DND-41 (cell line): Measurements from ENCODE around the gene RNASE1.

Experiments used
- EZH2 ChIP-seq: IDR thresholded peaks from 3 replicates; pipeline ENCODE4 v1.6.1; 2012; ENCODE audit warnings: borderline replicate concordance, low read depth, mild to moderate bottlenecking, moderate library complexity, low read length, inconsistent platforms; ENCODE audit not compliant: severe bottlenecking
- TF ChIP-seq, protein P1 (sequence below): IDR thresholded peaks from 2 replicates; pipeline ENCODE4 v1.5.1; 2012; ENCODE audit warnings: borderline replicate concordance, low read length, moderate library complexity, mild to moderate bottlenecking; ENCODE audit not compliant: poor library complexity, severe bottlenecking; ENCODE audit errors: extremely low read depth

DNA sequence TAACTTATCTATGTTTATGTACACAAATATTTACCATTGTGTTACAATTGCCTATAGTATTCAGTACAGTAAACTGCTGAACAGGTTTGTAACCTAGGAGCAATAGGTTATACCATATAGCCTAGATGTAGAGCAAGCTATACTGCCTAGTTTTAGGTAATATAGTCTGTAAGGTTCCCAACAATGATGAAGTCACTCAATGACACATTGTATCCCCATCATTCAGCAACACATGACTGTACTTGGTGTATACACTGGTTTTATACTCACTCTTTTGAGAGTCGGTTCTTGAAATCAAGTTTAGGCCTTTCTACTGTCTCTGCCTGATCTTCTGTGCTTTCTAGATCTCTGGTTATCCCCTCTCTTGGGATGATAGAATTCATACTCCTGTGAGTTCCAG, 5.5 kb downstream of the RNASE1 start:
- TF ChIP-seq, protein P1, sequence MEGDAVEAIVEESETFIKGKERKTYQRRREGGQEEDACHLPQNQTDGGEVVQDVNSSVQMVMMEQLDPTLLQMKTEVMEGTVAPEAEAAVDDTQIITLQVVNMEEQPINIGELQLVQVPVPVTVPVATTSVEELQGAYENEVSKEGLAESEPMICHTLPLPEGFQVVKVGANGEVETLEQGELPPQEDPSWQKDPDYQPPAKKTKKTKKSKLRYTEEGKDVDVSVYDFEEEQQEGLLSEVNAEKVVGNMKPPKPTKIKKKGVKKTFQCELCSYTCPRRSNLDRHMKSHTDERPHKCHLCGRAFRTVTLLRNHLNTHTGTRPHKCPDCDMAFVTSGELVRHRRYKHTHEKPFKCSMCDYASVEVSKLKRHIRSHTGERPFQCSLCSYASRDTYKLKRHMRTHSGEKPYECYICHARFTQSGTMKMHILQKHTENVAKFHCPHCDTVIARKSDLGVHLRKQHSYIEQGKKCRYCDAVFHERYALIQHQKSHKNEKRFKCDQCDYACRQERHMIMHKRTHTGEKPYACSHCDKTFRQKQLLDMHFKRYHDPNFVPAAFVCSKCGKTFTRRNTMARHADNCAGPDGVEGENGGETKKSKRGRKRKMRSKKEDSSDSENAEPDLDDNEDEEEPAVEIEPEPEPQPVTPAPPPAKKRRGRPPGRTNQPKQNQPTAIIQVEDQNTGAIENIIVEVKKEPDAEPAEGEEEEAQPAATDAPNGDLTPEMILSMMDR, result no peak
- no peak for TF ChIP-seq EZH2
